NCI-H187 treated with DMSO at 0.1 percent for 48 hours (cell line): ENCODE results near the gene FAM186B.
"Not testable (repeated sequence)": the region's sequence is repeated elsewhere in the genome, so short reads cannot be mapped to it uniquely, and the experiment has no call there.

Experiments used
- DNase-seq: peaks from one replicate; lab custom pipeline; 2025; lab: John Stamatoyannopoulos, UW

FAM186B gene

DNA sequence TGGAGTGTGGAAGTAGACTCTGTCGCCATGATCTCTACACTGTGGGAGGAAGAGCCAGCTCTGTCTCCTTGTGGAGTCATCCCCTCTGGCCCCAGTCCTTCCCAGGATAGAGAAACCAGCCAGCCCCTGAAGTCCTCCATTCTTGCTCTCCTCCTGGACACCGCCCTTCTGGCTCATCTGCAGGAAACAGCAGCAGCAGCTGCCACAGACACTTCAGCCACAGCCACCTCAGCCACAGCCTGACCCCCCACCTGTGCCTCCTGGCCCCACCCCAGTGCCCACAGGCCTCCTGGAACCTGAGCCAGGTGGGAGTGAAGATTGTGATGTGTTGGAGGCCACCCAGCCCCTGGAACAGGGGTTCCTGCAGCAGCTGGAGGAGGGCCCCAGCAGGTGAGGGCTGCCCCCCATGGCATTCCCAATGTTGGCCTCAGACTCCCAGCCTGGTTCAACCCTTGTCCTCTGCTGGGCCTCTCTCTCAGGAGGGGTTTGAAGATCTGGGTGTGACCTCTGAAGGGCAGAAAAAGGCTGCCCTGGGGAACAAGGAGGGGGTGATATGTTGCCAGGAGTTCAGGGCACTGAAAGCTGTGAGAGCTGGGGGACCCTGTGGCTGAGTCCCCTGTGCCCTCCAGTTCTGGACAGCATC is 28.4 kb upstream of the FAM186B start:
- DNase-seq: no peak

DNA sequence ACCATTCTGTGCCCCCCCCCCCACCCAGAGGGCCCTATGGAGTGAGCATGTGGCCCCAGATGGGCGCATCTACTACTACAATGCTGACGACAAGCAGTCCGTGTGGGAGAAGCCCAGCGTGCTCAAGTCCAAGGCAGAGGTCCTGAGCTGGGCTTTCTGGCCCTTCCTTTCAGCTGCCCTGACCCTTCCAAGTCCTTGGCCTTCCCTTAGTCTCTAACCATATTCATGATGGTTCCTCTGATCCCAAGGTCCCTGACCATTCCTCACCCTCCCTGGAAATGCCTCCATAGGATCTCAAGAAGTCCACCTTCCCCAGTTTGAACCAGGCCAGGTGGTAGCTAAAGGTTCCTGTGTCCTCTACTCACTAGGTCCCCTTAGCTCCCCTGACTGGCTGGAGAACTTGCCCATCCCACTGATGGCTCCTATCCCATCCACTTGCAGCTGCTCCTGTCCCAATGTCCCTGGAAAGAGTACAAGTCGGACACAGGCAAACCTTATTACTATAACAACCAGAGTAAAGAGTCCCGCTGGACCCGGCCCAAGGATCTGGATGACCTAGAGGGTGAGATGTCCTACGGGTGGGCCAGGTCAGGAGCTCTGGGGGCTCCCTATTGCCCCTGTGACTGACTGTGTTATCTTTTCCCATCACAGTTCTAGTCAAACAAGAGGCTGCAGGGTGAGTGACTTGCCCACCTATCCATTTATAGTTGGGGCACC is 27.7 kb upstream of the FAM186B start:
- no peak for DNase-seq

DNA sequence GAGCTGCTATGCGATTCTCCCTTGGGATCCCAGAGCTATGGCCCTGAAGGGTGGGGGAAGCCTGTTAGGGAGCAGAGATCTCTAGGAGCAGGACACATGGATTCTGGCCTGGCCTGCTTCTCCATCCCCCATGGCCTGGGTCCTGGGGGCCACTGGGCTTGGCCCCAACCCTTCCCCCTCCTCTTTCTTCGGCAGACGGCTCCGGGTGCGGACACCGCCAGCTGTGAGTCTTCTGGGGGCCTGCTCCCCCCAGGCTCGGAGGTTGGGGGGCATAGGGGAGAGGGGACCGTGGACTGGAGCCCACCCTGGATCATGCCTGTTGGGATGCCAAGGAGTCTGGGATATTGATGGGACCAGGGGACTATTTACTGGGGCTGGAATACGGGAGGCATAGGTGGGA is 27.0 kb upstream of the FAM186B start:
- DNase-seq: no peak

DNA sequence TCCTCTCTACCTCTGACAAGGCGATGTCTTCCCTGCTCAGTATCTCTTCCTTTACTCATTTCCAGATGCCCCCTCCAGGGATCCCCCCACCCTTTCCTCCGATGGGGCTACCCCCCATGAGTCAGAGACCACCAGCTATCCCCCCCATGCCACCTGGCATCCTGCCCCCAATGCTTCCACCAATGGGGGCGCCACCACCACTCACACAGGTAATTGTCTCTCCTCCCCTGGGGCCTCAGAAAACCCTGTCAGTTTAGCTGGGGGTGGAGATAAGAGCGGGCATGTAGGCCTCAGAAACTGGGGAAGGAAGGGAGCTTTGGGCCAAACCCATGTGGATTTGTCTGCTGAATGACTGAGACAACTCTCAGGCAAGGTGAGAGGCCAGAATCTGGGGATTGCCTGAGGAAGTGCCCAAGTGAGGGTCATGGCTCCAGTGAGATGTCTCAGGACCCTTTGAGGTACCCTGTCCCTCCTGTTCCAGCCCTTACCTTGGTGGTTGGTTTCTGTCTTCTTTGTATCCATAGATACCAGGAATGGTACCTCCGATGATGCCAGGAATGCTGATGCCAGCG is 26.0 kb upstream of the FAM186B start:
- DNase-seq: no peak

DNA sequence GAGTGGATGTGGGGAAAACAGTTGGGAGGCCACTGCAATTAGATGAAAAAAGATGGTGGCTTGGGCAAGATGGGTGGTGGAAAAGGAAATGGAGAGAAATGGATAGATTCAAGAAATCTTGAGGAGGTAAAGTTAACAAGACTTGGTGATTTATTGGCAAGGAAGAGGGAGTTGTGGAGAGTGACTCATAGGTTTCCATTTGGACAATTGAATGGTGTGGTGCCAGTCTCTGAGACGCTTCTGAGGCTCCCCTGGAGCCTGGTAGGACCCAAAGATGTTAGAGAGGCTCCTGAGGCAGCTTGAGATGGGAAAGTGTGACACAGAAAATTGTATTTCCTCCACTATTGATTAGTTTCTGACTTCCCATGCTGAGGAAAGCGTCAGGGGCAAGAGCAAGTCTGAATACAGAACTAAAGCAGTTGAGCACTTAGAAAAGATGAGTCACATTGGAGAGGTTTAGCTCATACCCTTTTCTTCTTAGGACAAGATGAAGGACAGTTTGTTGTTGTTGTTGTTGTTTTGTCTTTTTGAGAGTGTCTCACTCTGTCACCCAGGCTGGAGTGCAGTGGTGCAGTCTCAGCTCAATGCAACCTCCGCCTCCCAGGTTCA is 22.4 kb upstream of the FAM186B start:
- DNase-seq: no peak

DNA sequence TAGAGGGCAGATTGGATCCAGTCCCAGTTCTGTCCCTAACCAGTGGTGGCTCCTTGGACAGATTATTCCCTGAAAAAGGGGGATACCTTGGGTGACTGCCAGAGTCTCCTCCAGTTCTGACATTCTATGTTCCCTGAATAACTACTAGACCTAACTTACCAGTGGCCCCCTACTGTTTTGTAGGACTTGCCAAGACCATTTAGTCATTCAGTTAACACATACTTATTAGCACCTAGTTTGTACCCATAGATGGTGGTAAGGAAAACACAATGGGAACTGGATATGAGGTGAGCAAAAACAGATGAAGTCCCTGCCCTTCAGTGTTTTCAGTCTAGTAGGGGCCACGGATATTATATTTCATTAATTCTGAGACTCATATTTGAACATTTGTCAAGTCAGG is 21.4 kb upstream of the FAM186B start:
- no peak for DNase-seq

DNA sequence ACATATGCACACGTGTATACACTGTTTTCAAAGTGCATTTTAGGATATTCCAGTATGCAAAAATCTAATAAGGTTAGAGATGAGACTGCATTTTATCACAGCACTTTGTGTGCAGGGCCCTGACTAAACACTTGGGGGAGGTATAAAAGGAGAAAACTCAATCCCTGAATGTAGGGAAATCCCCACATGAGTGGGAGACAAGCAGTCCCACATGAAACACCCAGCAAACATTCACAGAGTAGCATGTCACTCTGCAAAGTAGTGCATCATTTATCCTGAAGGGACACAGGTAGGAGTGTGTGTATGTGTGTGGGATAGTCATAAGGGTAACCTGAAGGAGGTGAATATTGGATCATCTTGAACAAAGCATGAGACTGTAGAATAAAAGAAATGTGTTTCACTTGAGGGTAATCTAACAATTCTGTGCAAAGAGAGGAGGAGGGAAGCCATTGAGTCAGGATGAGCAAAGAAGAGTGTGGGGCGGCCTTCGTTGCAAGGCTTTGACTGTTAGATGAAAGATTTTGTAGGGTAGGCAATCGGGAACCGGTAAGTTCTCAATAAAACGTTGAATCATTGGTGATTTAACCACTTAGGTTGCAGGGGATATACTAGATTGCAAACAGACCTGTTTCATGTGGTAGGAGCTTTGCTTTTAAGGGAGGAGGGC is 20.9 kb upstream of the FAM186B start:
- DNase-seq: no peak

DNA sequence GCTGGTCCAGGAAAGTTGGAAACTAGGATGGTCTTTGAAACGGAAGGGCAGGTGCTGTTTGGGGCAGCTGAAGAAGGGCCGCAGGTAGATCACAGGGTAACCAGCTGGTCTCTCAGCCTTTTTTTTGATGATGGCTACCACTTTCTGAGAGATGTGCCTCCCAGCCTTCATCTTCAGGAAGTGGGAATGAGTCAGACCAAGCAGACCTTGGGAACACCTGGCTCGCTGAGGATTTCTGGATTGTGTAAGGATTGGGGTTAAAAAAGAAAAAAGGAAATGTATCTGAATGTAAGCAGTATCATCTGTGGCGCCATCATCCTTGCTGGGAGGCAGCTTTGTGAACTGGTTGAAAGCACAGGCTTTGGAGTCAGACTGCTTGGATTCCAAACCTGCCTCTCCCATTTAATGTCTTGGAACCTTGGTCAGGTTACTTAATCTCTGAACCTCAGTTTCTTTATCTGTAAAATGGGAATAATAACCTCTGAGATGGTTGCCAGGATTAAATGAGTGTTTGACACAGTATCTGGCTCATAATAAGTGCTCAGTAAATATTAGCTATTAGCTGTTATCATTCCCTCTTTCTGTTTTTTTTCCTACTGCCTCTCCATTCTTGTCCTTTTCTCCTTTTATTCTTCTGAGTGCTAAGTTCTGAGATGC is 19.6 kb upstream of the FAM186B start:
- DNase-seq: no peak

DNA sequence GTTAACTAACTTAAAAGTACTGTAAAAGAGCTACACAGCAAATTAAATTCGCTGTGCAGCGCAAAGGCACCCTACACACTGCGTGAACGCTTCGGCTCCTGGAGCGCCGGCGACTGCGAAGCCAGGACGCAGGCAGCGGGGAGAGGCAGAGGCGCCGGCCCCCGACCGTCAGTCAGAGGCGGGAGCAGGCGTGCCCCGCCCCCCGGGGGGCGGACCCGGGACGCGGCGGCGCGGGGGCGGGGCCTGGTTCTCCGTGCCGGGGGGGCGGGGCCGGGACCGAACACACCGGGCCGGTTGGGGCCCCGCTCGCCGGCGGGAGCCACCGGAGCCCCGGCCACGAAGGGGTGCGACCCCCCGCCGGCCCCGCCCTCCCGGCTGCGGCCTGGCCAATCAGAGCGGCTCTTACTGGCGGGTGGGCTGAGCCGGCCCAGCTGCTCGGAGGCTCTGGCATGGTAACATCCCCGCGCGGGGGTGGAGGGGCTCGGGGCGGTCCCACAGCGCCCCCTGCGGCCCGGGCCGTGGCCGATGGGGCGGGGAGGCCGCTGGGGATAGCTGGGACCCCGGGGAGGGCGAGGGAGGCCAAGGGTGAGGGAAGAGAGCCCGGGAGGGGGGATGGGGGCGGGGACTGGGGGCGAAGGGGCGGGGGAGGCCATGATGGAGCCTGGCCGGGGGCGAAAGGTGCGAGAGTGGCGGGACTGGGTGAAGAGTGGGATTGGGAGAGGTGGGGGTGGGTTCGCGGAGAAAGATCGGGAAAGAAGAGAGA is 17.9 kb upstream of the FAM186B start, which contains the start of gene PRPF40B:
Gene PRPF40B, plus strand, starts transcription at position 420 of the 763 bp plus-strand sequence. Its CDS starts 30 bp downstream, at position 450.
- DNase-seq: peak; percentile 49

DNA sequence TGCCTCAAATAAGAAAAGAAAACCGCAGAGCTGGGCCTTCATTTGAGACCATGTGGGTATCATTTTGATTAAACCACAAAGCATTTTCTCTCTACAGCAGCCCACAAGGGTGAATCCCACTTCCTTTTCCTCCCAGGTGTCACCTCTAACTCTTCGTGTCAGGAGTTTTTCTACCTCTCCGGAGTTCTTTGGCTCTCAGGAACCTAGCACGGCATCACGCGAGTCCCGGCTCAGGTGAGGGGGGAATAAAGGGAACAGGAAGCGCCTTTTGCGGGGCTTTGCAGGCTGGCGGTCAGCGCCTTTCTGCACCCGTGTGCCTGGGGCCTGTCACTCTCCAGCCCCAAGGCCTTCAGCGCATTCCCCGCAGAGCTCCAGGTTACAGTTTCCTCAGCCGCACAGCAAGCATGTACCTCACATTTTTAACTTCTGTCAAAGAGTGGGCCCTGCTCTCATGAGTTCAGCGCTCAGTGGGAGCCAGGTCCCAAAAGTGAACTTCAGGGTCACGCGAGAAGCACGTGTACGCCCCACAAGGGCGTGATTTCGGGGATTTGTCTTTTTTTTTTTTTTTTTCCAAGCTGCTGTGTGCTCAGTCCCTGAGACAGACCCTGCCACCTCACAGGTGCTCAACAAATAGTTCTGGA is 17.2 kb upstream of the FAM186B start:
- DNase-seq: no peak

DNA sequence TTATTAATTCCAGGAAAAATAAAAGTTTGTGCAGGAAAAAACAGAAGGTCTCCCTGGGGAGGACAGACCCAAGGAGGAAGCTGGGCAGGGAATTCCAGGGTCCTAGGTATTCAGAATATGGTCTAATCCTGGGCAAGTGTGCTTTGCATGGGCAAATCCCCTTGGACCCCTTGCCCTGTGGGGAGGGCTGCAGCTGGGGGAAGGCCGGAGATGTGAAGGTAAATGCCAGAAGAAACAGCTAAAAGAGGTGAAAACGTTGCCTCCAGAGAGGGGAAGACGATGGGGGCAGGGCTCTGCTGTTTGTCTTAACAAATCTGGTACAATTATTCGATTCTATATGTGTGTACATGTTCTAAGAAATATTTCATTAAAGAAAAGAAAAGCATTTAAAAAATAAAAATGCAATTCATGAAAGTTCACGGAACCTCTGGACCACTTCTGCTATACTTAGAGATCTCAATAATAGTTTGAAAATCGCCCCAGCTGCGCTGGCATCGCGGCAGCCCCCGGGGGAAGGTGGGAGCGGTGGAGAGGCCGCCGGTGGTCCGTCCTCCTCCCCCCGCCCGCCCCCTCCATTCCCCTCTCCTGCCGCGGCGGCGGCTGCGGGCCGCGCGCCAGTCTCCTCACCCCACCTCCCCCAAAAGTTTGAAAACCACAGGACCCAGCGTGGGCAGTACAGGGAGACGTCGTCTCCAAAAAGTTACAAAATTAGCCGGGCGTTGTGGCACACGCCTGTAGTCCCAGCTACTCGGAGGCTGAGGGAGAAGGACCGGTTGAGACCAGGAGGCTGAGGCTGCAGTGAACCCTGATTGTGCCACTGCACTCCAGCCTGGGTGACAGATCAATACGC is 16.4 kb upstream of the FAM186B start:
- no peak for DNase-seq

DNA sequence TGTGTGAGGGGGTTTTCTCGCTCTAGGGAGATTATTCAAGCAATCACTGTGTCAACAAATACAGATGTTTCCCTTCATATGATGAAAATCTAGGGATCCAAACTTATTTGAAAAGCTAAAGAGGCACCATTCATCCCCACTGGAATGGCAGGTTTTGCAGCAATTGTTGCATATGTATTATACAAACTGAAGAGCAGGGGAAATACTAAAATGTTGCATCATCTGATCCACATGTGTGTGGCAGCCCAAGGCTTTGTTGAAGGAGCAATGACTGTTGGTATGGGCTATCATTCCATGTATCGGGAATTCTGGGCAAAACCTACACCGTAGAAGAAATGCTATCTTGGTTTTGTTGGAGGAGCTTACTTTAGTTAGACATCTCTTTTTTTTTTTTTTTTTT is 13.8 kb upstream of the FAM186B start:
- no peak for DNase-seq

DNA sequence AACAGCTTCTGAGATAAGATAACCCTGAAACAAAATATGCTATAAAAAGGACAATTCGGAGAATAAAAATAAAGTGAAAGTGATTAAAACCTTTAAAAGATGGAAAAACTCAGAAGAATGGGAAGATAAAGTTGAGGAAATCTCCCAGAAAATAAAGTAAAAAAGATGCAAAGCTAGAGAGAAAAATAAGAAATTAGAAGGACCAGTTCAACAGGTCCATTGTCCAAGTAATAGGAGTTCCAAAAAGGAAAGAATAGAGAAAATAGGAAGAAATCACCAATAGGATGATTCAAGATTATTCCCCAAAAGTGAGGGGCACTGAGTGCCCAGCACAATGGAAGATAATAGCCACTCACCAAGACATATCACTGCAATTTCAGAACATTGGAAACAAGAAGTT is 13.1 kb upstream of the FAM186B start:
- DNase-seq: no peak

DNA sequence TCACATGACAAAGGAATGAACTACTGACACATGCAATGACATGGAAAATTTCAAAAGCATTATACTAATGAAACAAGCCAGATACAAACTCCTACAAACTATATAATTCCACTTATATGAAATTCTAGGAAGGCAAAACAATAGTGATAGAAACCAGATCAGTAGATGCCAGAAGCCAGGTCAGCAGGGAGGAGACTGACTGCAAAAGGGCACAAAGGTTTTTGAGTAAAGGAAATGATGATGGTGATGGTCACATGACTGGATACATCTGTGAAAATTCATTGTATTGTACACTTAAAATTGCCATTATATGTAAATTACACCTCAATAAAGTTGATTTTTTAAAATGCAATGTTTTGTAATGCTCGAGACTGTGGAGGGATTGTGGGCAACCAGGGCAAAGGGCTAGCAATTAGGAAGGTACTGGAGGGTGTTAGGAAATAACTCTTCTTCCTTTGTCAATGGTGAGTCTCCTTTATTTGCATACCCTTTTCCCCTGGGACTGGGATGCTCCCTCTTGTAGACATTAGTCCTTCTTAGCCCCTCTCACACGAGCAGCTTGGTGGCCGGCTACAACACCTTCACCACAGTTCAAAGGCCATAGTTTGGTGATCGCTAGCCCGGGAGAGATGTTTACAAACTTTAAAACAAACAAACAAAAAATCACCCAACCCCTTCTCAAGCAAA is 11.2 kb upstream of the FAM186B start:
- DNase-seq: no peak

DNA sequence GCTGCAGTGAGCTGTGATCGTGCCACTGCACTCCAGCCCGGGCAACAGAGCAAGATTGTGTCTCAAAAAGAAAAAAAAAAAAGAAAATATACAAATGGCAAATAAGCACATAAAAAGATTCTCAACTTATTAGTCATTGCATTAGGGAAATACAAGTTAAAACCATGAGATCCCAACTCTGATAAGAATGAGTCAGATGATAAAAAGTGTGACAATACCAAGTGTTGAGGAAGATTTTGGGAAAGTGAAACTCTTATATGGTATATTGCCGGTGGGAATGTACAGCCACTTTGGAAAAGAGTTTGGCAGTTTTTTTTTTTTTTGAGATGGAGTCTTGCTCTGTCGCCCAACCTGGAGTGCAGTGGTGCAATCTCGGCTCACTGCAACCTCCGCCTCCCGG is 10.3 kb upstream of the FAM186B start:
- no peak for DNase-seq

DNA sequence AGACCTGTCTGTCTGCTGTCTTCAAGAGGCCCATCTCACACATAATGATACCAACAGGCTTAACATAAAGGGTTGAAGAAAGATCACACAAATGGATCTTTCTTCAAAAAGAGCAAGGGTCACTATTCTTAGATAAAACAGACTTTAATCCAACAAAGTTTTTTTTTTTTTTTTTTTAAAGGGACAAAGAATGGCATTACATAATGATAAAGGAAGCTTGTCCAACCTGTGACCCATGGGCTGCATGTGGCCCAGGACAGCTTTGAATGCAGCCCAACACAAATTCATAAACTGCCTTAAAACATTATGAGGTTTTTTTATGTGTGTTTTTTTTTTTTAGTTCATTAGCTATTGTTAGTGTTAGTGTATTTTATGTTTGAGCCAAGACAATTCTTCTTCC is 6.8 kb upstream of the FAM186B start:
- DNase-seq: no peak

DNA sequence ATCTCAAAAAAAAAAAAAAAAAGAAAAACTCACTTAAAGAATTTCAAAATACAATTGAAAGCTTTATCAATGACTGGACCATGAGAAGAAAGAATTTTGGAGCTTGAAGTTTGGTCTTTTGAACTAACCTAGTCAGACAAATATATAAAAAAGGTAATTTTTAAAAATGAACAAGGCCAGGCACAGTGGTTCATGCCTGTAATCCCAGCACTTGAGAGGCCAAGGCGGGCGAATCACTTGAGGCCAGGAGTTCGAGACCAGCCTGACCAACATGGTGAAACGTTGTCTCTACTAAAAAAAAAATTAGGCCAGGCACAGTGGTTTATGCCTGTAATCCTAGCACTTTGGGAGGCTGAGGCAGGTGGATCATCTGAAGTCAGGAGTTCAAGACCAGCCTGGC is 5.3 kb upstream of the FAM186B start:
- not testable (repeated sequence) for DNase-seq

DNA sequence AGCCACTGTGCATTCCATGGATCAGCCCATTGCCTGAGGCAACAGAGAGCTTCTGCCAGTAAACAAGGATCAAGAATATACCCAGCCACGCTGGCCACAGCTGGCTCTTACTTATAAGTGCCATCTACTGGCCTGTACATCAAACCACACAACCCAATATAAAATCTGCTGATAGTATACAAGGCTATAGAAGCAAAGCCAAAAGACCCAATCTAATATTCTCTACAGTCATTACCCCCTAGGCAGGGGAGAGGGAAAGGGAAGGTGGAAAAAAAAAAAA is 4.4 kb upstream of the FAM186B start:
- no peak for DNase-seq
